VCaP (cell line): Measurements from ENCODE around the gene CDH3.
A peak's percentile ranks its signal among the peaks of the same experiment; 100 is the strongest.

Experiments used
- H3K27ac ChIP-seq: fragments of 450-650 bp; 2 replicates; pipeline ENCODE4 v1.5.1; 2017
- CTCF ChIP-seq: fragments of 450-650 bp; conservative IDR thresholded peaks from 2 replicates; pipeline ENCODE4 v1.5.1; 2017; ENCODE audit warnings: mild to moderate bottlenecking, moderate library complexity

Gene CDH3

GRCh38 chr16:68642047-68642435 lies 3.1 kb upstream of the CDH3 start:
- no peak overlapping the region for H3K27ac ChIP-seq
- TF ChIP-seq CTCF = no peak

- H3K27ac ChIP-seq = no peak overlapping the region
- no peak for TF ChIP-seq CTCF
These were observed 2.5 kb upstream of the CDH3 start for GRCh38 chr16:68642436-68643101.

GRCh38 chr16:68643227-68643626 lies 1.9 kb upstream of the CDH3 start:
- no peak overlapping the region for H3K27ac ChIP-seq
- TF ChIP-seq CTCF = no peak

GRCh38 chr16:68643847-68644246 lies 1.3 kb upstream of the CDH3 start:
- no peak for TF ChIP-seq CTCF
- no peak overlapping the region for H3K27ac ChIP-seq

- H3K27ac ChIP-seq = peak overlapping the region; percentile 41; the same call in 1 of the 2 replicates
- TF ChIP-seq CTCF = no peak
These were observed 814 bp upstream of the CDH3 start for GRCh38 chr16:68644296-68644695.

GRCh38 chr16:68645494-68646388 lies 631 bp downstream of the CDH3 start:
- H3K27ac ChIP-seq = peak overlapping the region; percentile 41; the same call in 1 of the 2 replicates
- no peak for TF ChIP-seq CTCF

- no peak for TF ChIP-seq CTCF
- H3K27ac ChIP-seq = no peak overlapping the region
These were observed 2.0 kb downstream of the CDH3 start for GRCh38 chr16:68646953-68647659.
